Measurements from ENCODE around the gene ATP5ME.

GRCh38 chr4:654503-654845 is 19.6 kb downstream of the ATP5ME start:
- TF ChIP-seq, protein P1, sequence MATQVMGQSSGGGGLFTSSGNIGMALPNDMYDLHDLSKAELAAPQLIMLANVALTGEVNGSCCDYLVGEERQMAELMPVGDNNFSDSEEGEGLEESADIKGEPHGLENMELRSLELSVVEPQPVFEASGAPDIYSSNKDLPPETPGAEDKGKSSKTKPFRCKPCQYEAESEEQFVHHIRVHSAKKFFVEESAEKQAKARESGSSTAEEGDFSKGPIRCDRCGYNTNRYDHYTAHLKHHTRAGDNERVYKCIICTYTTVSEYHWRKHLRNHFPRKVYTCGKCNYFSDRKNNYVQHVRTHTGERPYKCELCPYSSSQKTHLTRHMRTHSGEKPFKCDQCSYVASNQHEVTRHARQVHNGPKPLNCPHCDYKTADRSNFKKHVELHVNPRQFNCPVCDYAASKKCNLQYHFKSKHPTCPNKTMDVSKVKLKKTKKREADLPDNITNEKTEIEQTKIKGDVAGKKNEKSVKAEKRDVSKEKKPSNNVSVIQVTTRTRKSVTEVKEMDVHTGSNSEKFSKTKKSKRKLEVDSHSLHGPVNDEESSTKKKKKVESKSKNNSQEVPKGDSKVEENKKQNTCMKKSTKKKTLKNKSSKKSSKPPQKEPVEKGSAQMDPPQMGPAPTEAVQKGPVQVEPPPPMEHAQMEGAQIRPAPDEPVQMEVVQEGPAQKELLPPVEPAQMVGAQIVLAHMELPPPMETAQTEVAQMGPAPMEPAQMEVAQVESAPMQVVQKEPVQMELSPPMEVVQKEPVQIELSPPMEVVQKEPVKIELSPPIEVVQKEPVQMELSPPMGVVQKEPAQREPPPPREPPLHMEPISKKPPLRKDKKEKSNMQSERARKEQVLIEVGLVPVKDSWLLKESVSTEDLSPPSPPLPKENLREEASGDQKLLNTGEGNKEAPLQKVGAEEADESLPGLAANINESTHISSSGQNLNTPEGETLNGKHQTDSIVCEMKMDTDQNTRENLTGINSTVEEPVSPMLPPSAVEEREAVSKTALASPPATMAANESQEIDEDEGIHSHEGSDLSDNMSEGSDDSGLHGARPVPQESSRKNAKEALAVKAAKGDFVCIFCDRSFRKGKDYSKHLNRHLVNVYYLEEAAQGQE (IDR thresholded peaks at IDR 0.05): no peak
- no peak for TF ChIP-seq CTCF (IDR thresholded peaks at IDR 0.05; ENCODE audit: low read depth, low read length, missing input control)
- TF ChIP-seq RAD21 (IDR thresholded peaks at IDR 0.05): no peak
- TF ChIP-seq, protein P2, sequence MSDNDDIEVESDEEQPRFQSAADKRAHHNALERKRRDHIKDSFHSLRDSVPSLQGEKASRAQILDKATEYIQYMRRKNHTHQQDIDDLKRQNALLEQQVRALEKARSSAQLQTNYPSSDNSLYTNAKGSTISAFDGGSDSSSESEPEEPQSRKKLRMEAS (IDR thresholded peaks at IDR 0.05): no peak
- TF ChIP-seq SP1 (IDR thresholded peaks at IDR 0.05): no peak
- no peak for TF ChIP-seq YY1 (IDR thresholded peaks at IDR 0.05)
- no peak for TF ChIP-seq JUND (IDR thresholded peaks at IDR 0.05)
- TF ChIP-seq EGR1 (IDR thresholded peaks at IDR 0.05; ENCODE audit: low read depth in 2 of 2): no peak
- TF ChIP-seq, protein P3, sequence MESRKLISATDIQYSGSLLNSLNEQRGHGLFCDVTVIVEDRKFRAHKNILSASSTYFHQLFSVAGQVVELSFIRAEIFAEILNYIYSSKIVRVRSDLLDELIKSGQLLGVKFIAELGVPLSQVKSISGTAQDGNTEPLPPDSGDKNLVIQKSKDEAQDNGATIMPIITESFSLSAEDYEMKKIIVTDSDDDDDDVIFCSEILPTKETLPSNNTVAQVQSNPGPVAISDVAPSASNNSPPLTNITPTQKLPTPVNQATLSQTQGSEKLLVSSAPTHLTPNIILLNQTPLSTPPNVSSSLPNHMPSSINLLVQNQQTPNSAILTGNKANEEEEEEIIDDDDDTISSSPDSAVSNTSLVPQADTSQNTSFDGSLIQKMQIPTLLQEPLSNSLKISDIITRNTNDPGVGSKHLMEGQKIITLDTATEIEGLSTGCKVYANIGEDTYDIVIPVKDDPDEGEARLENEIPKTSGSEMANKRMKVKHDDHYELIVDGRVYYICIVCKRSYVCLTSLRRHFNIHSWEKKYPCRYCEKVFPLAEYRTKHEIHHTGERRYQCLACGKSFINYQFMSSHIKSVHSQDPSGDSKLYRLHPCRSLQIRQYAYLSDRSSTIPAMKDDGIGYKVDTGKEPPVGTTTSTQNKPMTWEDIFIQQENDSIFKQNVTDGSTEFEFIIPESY (IDR thresholded peaks at IDR 0.05): no peak
- TF ChIP-seq GABPA (IDR thresholded peaks at IDR 0.05 in 1 of 2, conservative IDR thresholded peaks at IDR 0.05 in 1 of 2): no peak
- no peak for TF ChIP-seq NR2F2 (IDR thresholded peaks at IDR 0.05)
- TF ChIP-seq TAF1 (conservative IDR thresholded peaks at IDR 0.05): no peak
- TF ChIP-seq, protein P4, sequence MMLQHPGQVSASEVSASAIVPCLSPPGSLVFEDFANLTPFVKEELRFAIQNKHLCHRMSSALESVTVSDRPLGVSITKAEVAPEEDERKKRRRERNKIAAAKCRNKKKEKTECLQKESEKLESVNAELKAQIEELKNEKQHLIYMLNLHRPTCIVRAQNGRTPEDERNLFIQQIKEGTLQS (IDR thresholded peaks at IDR 0.05): no peak
- TF ChIP-seq HNF4G (IDR thresholded peaks at IDR 0.05): no peak

All from liver (tissue), 3 donors.